Measurements from ENCODE around the gene GPR156.

DNA sequence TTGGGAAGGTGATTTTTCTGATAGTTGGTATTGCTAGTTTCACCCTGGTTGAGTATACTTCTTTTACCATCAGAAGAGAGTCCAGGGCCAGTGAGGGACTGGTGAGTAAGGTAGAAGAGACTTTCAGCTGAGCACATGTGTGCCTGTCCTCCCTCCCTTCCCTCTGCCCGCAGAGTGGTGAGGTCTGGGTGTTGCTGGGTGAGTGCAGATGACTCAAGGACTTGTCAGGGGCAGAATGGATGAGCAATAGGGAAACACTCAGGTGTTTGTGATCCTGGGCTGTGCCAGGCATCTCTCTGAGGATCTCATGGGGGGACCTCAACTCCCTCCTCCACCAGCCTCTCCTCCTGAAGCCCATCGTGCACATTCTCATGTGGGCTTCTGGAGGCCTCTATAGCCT, 114.8 kb downstream of the GPR156 start:
- TF ChIP-seq, protein P1, sequence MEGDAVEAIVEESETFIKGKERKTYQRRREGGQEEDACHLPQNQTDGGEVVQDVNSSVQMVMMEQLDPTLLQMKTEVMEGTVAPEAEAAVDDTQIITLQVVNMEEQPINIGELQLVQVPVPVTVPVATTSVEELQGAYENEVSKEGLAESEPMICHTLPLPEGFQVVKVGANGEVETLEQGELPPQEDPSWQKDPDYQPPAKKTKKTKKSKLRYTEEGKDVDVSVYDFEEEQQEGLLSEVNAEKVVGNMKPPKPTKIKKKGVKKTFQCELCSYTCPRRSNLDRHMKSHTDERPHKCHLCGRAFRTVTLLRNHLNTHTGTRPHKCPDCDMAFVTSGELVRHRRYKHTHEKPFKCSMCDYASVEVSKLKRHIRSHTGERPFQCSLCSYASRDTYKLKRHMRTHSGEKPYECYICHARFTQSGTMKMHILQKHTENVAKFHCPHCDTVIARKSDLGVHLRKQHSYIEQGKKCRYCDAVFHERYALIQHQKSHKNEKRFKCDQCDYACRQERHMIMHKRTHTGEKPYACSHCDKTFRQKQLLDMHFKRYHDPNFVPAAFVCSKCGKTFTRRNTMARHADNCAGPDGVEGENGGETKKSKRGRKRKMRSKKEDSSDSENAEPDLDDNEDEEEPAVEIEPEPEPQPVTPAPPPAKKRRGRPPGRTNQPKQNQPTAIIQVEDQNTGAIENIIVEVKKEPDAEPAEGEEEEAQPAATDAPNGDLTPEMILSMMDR (IDR thresholded peaks at IDR 0.05), result no peak
- no peak for TF ChIP-seq POLR2A (IDR thresholded peaks at IDR 0.05)

Data from adrenal gland (tissue), 5 donors.